DLD1 (cell line): Measurements from ENCODE around the gene NEURL1.
"Not testable (repeated sequence)": the region's sequence is repeated elsewhere in the genome, so short reads cannot be mapped to it uniquely, and the experiment has no call there.

ENCODE experiments used
- in situ Hi-C: cut with HindIII; loops from 2 replicates; pipeline ENCODE4 v1.10.0; 2017; ENCODE audit warnings: low sequenced_read_pairs

The NEURL1 gene

GRCh38 chr10:103618575-103619423 is 125.3 kb downstream of the NEURL1 start:
- in situ Hi-C loops = no loop called here

GRCh38 chr10:103619424-103620351 is 126.2 kb downstream of the NEURL1 start:
- in situ Hi-C loops = no loop called here

DNA sequence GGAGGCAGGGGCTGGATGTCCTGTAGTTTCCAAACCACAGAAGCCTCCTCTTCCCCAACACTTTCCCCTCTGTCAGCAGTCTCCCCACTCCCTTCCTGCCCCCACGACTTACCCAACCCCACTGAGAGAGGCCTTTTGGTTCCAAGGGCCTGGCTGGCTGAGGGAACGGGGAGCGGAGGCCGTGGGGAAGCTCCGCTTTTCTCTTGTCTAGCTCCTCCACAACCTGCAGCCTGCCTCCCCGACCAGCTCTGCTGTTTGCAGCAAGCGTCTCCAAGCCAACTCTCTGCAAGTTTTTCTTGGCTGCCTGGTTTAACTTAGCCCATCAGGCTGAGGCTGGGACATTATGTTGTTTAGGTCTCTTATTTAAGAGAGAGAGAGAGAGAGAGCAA is 126.8 kb downstream of the NEURL1 start:
- in situ Hi-C loops = no loop called here

GRCh38 chr10:103620891-103621782 is 127.6 kb downstream of the NEURL1 start:
- in situ Hi-C loops = no loop called here

GRCh38 chr10:103621783-103622125 is 128.2 kb downstream of the NEURL1 start:
- in situ Hi-C loops = no loop called here

DNA sequence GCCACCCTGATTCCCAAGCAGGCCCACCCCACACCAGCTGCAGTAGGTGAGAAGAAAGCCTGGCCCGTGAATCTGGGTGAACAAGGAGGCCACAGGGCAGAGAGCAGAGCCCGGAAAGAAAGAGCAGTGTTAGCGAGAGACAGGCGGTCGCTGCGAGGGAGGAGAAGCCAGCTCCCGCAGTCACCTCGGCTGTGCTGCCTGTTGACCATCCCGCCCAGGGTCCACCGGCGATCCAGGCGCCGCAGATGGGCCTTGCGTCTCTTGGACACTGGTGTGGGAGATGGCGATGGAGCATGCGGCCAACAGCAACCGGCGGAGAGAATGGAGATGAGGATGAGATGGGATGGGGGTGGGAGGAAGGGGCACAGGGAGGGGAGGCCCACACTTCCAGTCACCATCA is 128.8 kb downstream of the NEURL1 start:
- in situ Hi-C loops = no loop called here

DNA sequence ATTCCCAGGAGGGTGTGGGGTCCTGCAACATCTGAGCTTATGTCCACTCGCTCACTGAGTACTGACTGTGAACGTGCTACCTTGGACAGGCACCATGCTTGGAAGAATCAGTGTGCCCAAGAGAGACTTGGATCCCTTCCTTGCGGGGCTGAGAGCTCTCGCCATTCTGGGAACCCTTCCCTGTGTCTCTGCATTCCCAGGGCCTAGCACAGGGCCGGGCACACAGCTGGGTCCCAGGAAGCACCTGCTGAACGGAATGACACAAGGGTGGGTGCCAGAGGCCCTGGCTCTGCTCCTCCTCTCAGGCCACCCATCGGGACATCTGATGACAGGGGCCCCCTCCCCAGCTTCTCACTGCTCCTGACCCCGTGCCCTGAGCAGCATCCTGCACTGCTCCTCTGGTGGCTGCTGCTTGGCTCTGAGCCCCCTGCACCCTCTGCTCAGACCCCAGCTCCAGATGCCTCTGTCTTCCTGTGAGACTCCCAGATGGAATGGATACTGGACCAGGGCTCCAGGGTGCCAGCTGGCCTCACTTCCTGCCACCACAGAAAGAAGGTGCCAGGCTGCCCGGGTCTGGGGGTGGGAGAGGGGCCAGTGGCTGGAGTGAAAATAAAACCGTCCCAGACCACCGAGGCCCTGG is 129.6 kb downstream of the NEURL1 start:
- in situ Hi-C loops = no loop called here

GRCh38 chr10:103626178-103626577 is 132.7 kb downstream of the NEURL1 start:
- in situ Hi-C loops = no loop called here

DNA sequence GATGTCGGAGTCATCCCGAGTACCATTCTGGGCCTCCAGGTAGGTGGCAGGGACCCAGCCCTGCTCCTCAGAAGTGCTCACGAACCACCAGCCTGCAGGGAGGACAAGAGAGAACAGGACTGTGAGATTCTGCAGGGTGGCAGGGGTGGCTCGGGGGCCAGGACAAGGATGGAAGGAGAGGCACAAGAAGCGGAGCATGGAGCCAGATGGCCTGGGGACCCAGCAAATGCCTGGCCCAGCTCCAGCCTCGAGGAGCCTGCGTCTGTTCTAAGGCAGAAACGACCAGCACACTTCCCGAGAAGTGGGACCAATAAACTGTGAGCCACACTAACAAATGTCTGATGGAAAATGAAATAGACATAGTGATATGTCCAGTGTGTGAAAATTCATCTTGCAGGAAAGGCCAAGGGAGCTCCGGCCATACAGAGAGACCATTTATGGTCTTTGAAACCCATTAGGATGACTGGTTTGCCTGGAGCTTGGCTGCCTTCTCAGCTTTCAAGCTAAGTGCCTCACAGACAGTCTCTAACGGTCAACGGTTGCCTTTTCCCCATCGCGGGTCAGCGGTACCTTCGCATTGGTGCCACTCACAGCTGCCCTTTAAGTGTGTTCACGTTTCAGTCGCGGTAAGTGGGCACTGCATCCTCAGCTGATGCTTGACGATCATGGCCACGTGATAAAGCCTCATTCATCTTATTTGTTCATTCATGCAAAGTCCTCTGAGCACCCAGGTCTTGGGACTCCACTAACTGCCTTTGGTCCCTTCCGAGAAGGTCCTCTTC is 133.8 kb downstream of the NEURL1 start:
- in situ Hi-C loops = no loop called here

DNA sequence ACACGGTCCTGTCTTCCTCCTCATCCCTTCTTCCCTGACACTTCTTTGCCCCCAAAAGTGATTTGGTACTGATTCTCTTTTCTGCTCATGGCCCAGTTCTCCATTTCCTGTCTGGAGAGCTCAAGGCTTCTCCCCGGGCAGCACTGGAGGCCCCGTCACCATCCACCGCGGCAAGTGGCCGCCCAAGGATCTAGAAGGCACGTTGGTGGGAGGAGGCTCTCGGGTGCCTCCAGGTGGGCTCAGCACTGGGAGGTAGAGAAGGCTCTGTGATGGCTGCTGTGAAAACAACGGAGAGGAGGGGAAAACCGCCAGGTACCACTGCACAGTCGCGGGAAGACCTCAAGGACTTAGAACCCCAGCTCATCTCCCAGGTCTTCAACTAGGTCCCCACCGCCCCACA is 134.4 kb downstream of the NEURL1 start:
- in situ Hi-C loops = no loop called here

DNA sequence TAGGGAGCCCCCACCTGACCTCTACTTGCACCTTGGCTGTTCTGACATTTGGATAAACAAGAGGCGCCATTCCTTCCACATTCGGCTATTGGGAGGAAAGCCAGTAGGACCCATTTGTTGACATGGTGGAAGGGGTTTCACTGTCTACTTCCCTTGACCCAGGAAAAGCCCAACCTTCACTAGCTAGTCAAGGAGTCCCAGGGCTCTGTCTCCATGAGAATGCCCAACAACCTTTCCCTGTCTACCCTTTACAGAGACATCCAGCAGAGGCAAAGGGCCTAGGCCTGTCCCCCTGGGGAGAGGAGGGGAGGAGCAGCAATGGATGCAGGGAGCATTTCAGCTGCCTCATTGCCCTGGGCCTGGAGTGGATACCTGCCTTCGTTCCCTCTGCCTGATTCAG is 136.1 kb downstream of the NEURL1 start:
- in situ Hi-C loops = no loop called here

DNA sequence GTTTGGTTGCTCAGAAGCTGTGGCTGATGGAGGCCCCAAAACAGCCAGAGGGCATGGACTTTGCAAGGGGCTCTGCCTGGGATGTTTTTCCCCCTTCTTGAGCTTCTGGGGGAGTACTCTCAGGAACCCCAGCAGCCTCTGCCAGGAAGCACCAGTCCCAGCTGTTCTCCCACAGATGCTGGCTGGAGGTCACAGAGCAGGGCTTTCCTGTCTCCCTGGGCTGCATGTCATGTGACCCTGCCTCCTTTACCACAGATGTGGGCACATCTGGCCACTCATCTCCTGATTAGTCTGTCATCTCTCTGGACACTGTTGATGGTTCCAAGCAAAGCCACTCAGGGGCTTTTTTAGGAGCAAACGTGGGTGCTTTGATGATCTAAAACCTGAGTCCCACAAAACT is 136.7 kb downstream of the NEURL1 start:
- in situ Hi-C loops = no loop called here

GRCh38 chr10:103632247-103632642 is 138.7 kb downstream of the NEURL1 start:
- in situ Hi-C loops = no loop called here

- in situ Hi-C loops = not testable (repeated sequence)
Measured at GRCh38 chr10:103632871-103633270, 139.4 kb downstream of the NEURL1 start.

DNA sequence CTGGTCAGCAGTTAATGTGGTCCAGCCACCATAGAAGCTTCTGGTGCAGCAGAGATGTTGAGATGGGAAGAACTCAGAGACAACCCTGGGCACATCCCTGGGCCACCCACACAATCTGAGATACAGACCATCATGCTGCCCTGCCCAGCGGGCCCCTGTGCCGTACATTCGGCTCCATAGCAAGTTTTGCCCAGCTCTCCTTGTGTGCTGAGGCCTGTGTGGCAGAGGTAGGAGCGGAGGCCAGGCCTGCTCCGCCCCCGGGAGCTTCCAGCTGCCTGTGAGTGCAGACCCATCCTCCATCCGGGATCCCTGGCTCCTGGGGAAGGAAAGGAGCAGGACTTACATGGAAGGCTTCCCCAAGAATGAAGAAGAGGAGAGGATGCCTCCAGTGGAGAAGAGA is 140.3 kb downstream of the NEURL1 start:
- in situ Hi-C loops = no loop called here

DNA sequence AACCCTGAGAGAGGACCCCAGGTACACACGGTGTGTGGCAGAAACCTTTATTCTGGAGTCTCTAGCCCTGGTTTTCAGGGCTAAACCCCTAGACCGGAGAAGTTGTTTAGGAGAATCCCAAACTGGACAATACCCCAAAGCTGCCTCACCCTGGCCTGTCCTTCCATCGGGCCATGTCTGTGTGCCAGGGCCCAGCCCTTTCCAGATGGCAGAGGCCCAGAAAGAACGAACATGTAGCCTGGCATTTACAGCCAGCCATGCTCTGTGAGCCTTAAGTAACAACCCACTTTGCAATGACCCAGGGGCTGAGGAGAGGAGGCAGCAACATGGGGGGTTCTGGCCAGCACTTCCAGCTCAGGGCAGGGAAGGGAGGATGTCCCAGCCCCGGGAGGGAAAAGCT is 142.1 kb downstream of the NEURL1 start:
- in situ Hi-C loops = no loop called here

DNA sequence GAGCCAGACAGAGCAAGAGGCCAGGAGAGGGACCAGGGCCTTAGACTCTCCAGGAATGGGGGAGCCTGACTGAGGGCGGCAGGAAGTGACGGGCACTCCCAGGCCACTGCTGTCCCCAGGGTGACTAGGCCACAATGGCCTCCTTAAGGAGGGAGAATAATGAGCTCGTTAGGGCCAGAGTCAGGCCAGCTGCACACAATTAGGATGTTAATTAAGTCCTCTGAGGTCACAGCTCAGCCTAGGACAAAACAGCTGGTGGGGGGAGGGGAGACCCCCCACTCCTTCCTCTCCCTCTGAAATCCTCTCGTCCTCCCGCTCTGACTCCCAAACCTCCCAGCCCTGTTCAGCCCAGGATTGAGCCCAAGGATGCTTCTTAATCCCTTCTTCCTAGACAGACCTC is 143.0 kb downstream of the NEURL1 start:
- in situ Hi-C loops = no loop called here

- in situ Hi-C loops = no loop called here
Measured at GRCh38 chr10:103637011-103637410, 143.5 kb downstream of the NEURL1 start.

GRCh38 chr10:103637927-103638557 is 144.5 kb downstream of the NEURL1 start:
- in situ Hi-C loops = no loop called here
